Gastrocnemius medialis (tissue), 4 donors: ENCODE data around the gene TRMT44. TPM values are rescaled to one million over a fixed set of nuclear protein-coding genes. Genes with fewer than 3 reads are reported as not detected.
"Not testable (repeated sequence)": the region's sequence is repeated elsewhere in the genome, so short reads cannot be mapped to it uniquely, and the experiment has no call there.

Source experiments
- ATAC-seq, 2 donors: fragments of 150-250 bp; one replicate each; pipeline ENCODE4 v1.9.1; 2016
- DNase-seq, 2 donors: peaks; one replicate each; pipeline ENCODE4 v3.0.0-alpha.2; 2019
- H3K27ac ChIP-seq, 4 donors: fragments of 200-600 bp; sonication (generic); 1 replicate in 1 of 4; 2 replicates in 3 of 4; pipeline ENCODE4 v1.5.1; 2016 to 2018; ENCODE audit warnings: mild to moderate bottlenecking in 2 of 4, moderate library complexity in 1 of 4
- H3K27me3 ChIP-seq, 3 donors: fragments of 200-600 bp; sonication (generic) in 2 of 3; 1 replicate in 1 of 3; 2 replicates in 2 of 3; pipeline versions ENCODE4 v1.5.1 to v1.6.0; 2016 to 2019; ENCODE audit warnings: mild to moderate bottlenecking in 1 of 3, moderate library complexity in 1 of 3
- H3K36me3 ChIP-seq, 2 donors: fragments of 200-600 bp; sonication (generic) in 1 of 2; one replicate each; pipeline ENCODE4 v1.5.1; 2017 to 2018
- H3K4me1 ChIP-seq, 2 donors: fragments of 200-600 bp; sonication (generic) in 1 of 2; one replicate each; pipeline ENCODE4 v1.5.1; 2016 to 2017; ENCODE audit warnings: mild to moderate bottlenecking in 2 of 2
- H3K4me3 ChIP-seq, 4 donors: fragments of 200-600 bp; sonication (generic) in 3 of 4; 1 replicate in 1 of 4; 2 replicates in 3 of 4; pipeline ENCODE4 v1.5.1; 2016 to 2019; ENCODE audit warnings: mild to moderate bottlenecking in 2 of 4
- H3K9me3 ChIP-seq, 3 donors: fragments of 200-600 bp; sonication (generic) in 2 of 3; 1 replicate in 1 of 3; 2 replicates in 2 of 3; pipeline ENCODE4 v1.5.1; 2016 to 2019
- POLR2A ChIP-seq, 2 donors: fragments of 450-650 bp; IDR thresholded peaks; one replicate each; pipeline ENCODE4 v1.6.1; 2017; ENCODE audit warnings: antibody characterized with exemption in 2 of 2, mild to moderate bottlenecking in 2 of 2, moderate library complexity in 2 of 2
- in situ Hi-C, 4 donors: fragments of 200-750 bp; cut with MboI; loops; one replicate each; pipeline versions ENCODE4 v1.15.0 to v1.8.0; 2017; ENCODE audit warnings: low sequenced_read_pairs in 4 of 4
- intact Hi-C: fragments of 100-400 bp; cut with DNase I; formaldehyde crosslinking; loops from one replicate; pipeline ENCODE4 v1.15.1; 2023; ENCODE audit warnings: low total_unique reads
- total RNA-seq, 4 donors: library from RNA; depleted of rRNA; stranded (reverse); fragments of >200 nt; gene quantifications; one replicate each; pipeline versions ENCODE4 v1.1.0 to v1.2.3, GENCODE V29; 2016
- TF ChIP-seq, protein P1 (sequence below), 5 experiments: fragments of 450-650 bp in 3 of 5; fragments of 200-600 bp in 2 of 5; sonication (generic) in 2 of 5; IDR thresholded peaks in 4 of 5; conservative IDR thresholded peaks in 1 of 5; 1 replicate in 4 of 5; 2 replicates in 1 of 5; pipeline ENCODE4 v1.5.1; 2016 to 2019; ENCODE audit warnings: antibody characterized with exemption in 5 of 5, mild to moderate bottlenecking in 3 of 5, moderate library complexity in 3 of 5

The TRMT44 gene
- total RNA-seq, 4 donors from 2014 or later, result 7.5 to 16.4 (median 10.2) TPM

GRCh38 chr4:8480221-8480620, 39.6 kb downstream of the TRMT44 start:
- TF ChIP-seq, protein P1, sequence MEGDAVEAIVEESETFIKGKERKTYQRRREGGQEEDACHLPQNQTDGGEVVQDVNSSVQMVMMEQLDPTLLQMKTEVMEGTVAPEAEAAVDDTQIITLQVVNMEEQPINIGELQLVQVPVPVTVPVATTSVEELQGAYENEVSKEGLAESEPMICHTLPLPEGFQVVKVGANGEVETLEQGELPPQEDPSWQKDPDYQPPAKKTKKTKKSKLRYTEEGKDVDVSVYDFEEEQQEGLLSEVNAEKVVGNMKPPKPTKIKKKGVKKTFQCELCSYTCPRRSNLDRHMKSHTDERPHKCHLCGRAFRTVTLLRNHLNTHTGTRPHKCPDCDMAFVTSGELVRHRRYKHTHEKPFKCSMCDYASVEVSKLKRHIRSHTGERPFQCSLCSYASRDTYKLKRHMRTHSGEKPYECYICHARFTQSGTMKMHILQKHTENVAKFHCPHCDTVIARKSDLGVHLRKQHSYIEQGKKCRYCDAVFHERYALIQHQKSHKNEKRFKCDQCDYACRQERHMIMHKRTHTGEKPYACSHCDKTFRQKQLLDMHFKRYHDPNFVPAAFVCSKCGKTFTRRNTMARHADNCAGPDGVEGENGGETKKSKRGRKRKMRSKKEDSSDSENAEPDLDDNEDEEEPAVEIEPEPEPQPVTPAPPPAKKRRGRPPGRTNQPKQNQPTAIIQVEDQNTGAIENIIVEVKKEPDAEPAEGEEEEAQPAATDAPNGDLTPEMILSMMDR (IDR thresholded peaks at IDR 0.05 in 4 of 5, conservative IDR thresholded peaks at IDR 0.05 in 1 of 5), result no peak
- no peak for TF ChIP-seq POLR2A (IDR thresholded peaks at IDR 0.05)
- H3K9me3 ChIP-seq, result no peaks in the 10 kb centered on the region

GRCh38 chr4:8486643-8487042, 46.1 kb downstream of the TRMT44 start:
- in situ Hi-C loops, intact Hi-C loops, H3K9me3 ChIP-seq: not testable (repeated sequence)

More at GRCh38 chr4:8480221-8480620, 39.6 kb downstream of the TRMT44 start:
- Histone ChIP-seq H3K4me1 (no peaks in the 10 kb centered on the region), H3K4me3 (no peak overlapping the region), H3K27ac (no peak overlapping the region), H3K27me3 (no peaks in the 10 kb centered on the region), H3K36me3 (peaks cover 0 to 19% of the 10 kb centered on the region in 2 donors)
- in situ Hi-C loops (no loop called here), intact Hi-C loops (no loop called here)
- ATAC-seq, result no peak
- no peak for DNase-seq

DNA sequence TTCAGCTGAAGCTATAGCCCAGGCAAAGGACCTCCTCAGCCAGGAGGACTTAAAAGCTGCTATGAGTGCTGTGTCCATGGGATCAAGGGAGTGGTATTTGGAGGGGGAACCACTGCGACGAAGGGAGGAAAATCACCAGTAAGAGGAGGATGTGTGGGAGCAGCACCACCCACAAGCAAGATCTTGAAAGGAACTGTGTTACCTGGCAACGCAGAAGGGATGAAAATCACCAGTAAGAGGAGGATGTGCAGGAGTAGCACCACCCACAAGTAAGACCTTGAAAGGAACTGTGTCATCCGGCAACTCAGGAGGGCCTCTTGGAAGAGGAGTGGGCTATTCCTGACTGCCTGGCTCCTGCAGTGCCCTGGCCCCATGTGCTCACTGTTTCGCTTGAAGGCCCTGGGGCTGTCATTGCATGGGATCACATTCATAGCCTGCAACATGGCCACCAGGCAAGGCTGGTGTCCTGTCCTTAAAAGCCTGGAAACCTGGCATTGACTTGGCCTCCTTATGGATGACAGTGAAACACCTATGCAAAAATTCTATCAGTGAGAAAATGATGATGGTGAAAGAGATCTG, 48.3 kb downstream of the TRMT44 start:
- DNase-seq (no peak), ATAC-seq (no peak)
- TF ChIP-seq POLR2A (IDR thresholded peaks at IDR 0.05), result no peak
- TF ChIP-seq, protein P1 (IDR thresholded peaks at IDR 0.05 in 4 of 5, conservative IDR thresholded peaks at IDR 0.05 in 1 of 5), result no peak
- in situ Hi-C loops, result no loop called here
- Histone ChIP-seq H3K4me3 (no peak overlapping the region), H3K27me3 (no peaks in the 10 kb centered on the region), H3K36me3 (no peaks in the 10 kb centered on the region), H3K27ac (no peak overlapping the region), H3K4me1 (no peaks in the 10 kb centered on the region), H3K9me3 (no peaks in the 10 kb centered on the region)
- intact Hi-C loops, result no loop called here

More at GRCh38 chr4:8486643-8487042, 46.1 kb downstream of the TRMT44 start:
- ATAC-seq, H3K27ac ChIP-seq, DNase-seq, H3K36me3 ChIP-seq, H3K4me3 ChIP-seq, H3K27me3 ChIP-seq, H3K4me1 ChIP-seq: not testable (repeated sequence)

- in situ Hi-C loops, H3K27me3 ChIP-seq, intact Hi-C loops, H3K9me3 ChIP-seq, H3K4me1 ChIP-seq, H3K27ac ChIP-seq, H3K36me3 ChIP-seq, H3K4me3 ChIP-seq, DNase-seq, ATAC-seq: not testable (repeated sequence)
These were observed 50.9 kb downstream of the TRMT44 start for GRCh38 chr4:8491478-8491877.

DNA sequence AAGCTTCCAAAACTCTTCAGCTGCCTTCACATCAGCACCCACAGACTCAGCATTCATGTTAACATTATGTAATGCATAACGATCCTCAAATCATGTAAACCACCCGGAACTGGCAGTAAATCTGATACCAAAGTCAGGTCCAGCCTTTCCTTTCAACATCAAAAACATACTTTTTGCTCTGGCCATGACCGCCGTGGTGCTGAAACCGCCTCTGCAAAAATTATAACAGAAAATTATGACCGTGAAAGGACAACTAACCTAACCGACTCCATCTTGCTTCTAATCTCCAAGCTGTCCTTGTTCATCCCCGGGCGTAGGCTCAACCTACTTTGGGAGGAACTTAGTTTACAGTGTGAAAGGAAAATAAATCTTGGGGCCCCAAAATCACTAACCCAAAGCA, 51.6 kb downstream of the TRMT44 start:
- in situ Hi-C loops, result no loop called here
- Histone ChIP-seq H3K4me3 (no peak overlapping the region), H3K27ac (no peak overlapping the region), H3K4me1 (no peaks in the 10 kb centered on the region), H3K9me3 (no peaks in the 10 kb centered on the region), H3K36me3 (no peaks in the 10 kb centered on the region), H3K27me3 (no peaks in the 10 kb centered on the region)
- TF ChIP-seq, protein P1 (IDR thresholded peaks at IDR 0.05 in 4 of 5, conservative IDR thresholded peaks at IDR 0.05 in 1 of 5), result no peak
- ATAC-seq (no peak), DNase-seq (no peak)
- intact Hi-C loops, result no loop called here

DNA sequence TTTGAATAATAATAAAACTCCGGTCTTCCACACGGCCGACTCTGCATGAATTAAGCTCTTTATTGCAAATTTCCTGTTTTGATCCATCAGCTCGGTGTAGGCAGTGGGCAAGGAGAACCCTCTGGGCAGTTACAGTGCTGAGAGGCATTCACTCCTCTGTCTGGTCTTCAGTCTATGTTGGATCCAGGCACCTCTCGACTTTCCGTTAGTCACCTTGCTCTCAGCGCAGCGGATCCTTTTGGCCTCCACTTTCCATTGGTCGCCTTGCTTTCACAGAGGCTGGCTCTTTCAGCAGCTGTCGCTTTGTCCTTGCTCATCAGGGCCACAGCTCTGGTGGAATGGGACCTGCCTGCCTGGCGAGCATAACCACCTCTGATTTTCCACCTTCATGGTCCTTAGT, 52.9 kb downstream of the TRMT44 start:
- Histone ChIP-seq H3K9me3 (no peaks in the 10 kb centered on the region), H3K27ac (no peak overlapping the region), H3K27me3 (no peaks in the 10 kb centered on the region), H3K4me1 (no peaks in the 10 kb centered on the region), H3K36me3 (no peaks in the 10 kb centered on the region), H3K4me3 (no peak overlapping the region)
- in situ Hi-C loops (no loop called here), intact Hi-C loops (no loop called here)
- no peak for TF ChIP-seq POLR2A (IDR thresholded peaks at IDR 0.05)
- TF ChIP-seq, protein P1 (IDR thresholded peaks at IDR 0.05 in 4 of 5, conservative IDR thresholded peaks at IDR 0.05 in 1 of 5), result no peak
- no peak for DNase-seq
- ATAC-seq, result no peak
